ENCODE measurements around the gene ZSCAN1.
"Not testable (repeated sequence)": the region's sequence is repeated elsewhere in the genome, so short reads cannot be mapped to it uniquely, and the experiment has no call there.

ZSCAN1 gene, protein sequence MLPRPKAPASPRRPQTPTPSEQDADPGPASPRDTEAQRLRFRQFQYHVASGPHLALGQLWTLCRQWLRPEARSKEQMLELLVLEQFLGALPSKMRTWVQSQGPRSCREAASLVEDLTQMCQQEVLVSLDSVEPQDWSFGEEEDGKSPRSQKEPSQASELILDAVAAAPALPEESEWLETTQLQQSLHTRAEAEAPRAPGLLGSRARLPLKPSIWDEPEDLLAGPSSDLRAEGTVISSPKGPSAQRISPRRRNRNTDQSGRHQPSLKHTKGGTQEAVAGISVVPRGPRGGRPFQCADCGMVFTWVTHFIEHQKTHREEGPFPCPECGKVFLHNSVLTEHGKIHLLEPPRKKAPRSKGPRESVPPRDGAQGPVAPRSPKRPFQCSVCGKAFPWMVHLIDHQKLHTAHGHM

DNA sequence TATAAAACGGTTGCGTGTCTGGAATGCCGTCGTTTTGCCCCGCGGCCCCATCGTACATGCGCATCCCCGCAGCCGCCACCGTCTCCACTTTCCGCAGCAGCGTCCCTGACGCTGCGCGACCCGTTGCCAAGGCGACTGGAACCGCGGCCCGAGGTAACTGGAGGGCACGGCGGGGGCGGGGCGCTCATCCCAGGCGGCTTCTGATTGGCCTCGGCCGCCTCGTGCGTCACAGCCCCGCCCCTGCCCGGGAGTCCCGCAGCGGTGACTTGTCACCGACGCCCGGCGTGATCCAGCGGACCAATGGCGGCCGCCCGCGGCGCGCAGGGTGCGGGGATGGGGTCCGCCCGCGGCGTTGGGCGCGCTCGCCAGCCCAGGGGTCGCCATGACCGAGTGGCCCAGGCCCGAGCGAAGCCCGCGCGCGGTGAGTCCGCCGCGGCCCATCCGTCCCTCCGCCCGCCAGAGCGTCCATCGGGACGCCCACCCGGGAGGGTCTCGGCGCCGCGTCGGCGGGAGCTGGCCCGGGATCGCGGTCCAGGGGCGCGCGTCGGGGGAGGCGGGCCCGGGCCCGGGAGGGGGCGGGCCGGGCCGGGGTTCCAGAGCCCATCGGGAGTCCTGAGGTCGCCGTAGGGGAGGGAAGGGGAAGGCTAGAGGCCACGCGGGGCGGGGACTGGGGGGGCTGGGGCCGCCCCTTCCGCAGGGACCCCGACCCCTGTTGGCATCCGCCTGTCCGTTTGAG lies at the start of gene ZSCAN1:
Gene ZSCAN1, plus strand, starts transcription at position 285 of the 736 bp plus-strand sequence. CDS start 3,812 bp downstream, outside the sequence.
- DNase-seq (ENCODE audit: low read depth in 1 of 2, low spot score in 1 of 2), result peak in 1 of 2 donors; percentile 7

DNA sequence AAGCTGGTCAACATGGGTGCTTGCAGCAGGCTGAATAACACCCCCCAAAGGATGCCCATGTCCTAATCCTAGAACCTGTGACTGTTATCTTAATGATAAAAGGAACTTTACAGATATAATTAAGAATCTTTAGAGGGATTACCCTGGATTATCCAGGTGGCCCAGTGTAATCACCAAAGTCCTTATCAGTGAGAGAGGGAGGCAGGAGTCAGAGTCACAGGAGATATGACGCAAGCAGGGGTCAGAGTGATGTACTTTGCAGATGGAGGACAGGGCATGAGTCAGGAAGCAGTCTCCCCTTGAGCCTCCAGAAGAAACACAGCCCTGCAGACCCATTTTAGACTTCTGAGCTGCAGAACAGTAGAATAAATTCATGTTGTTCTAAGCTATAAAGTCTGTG lies 41.0 kb upstream of the ZSCAN1 start:
- DNase-seq (ENCODE audit: low read depth in 1 of 2, low spot score in 1 of 2), result no peak

DNA sequence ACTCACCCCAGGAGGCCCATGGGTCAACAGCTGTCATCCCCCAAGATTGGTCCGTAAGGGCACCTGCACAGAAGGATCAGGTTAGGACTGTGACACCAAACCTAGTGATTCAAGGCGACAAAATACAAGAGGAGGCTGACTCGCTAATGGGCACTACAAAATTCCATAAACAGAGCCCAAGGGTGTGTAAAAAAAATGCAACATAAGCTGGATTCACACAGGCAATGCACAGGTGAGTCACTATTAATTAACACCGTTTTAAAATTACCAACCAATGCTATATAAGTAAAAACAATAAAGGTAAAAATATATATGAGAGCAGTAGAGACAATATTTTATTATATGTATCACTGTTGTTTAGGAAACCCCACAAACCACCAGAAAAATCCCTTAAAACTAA lies 33.1 kb upstream of the ZSCAN1 start:
- no peak for DNase-seq (ENCODE audit: low read depth in 1 of 2, low spot score in 1 of 2)

DNA sequence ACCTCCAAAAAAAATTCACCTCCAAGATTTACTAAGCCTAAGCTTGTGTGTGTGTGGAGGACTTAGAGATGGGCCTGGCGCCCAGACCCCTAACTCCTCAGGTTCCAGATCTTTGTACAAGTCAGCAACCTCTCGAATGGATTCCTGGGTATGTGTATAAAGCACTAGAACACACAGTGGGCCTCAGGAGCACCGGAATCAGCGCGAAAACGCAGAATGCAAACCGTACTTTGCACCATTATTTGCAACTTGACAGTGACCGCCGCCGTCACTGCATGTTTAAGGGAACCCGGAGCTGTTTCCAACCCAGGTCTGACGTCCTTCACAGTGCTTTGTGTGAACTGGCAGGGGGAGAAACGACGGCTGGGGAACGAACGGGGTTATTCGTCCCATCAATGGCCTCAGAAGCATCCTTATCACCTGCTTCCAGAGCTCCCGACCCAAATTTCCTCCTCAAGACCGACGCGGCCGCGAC lies 31.9 kb upstream of the ZSCAN1 start:
- no peak for DNase-seq (ENCODE audit: low read depth in 1 of 2, low spot score in 1 of 2)

DNA sequence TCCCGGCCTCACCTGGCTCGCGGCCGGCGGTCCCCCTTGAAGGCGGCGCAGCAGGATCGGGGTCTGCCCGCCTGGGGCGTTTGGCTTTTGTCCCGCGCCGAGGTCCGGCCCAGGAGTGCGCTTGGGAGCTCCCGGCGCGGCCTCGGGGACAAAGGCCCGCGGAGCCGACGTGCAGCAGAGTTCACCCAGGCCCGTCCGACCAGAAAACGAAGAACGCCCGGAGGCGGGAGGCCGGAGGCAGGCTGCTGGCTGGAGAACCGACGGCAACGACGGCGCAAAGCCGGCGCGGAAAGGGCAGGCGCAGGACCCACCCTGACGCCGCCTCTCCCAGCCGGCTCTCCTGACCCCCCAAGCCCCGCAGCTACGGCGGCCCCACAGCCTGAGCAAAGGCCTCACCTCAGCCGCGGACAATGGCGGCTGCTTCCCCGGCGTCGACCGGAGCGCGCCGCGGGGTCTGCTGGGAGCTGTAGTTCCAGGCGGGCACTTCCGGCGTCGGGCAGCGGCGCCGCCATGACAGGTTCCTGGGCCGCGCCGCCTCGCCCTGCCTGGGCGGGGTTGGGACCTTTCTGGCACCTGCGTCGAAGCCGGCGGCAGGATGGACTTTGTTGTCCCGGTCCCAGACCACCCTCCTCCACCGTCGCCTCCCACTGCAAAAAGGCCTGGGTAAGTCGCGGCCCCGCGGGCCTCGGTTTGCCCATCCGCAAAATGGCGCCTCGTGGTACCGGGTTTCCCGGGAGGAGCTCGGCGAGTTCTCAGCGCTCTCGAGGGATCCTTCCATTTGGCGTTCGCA lies 31.2 kb upstream of the ZSCAN1 start, which contains the start of gene ZNF606:
Gene ZNF606, minus strand, starts transcription at position 437 of the 790 bp plus-strand sequence. CDS start 1,501 bp downstream, outside the sequence.
- peak; percentile 71 to 77 for DNase-seq (ENCODE audit: low read depth in 1 of 2, low spot score in 1 of 2)

DNA sequence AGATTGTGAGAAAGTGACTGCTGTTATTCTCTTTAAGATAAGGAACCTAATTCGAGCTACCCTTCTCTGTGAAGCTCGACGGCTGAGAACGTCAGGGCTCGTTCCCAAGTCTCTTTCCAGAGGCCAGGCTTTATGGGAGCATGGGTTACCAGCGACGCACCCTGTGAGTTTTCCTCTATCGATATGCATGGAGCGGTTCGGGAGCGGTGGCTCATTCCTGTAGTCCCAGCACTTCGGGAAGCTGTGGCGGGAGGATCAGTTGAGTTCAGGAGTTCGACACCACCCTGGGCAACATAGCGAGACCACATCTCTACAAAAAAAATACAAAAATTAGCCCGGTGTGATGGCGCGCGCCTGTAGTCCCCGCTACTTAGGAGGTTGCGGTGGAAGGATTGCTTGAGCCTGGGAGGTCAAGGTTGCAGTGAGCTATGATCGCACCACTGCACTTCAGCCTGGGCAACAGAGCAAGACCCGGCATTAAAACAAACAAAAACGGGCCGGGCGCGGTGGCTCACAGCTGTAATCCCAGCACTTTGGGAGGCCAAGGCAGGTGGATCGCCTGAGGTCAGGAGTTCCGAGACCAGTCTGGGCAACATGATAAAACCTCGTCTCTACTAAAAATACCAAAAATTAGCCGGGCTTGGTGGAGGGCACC lies 30.5 kb upstream of the ZSCAN1 start:
- DNase-seq (ENCODE audit: low read depth in 1 of 2, low spot score in 1 of 2), result no peak

DNA sequence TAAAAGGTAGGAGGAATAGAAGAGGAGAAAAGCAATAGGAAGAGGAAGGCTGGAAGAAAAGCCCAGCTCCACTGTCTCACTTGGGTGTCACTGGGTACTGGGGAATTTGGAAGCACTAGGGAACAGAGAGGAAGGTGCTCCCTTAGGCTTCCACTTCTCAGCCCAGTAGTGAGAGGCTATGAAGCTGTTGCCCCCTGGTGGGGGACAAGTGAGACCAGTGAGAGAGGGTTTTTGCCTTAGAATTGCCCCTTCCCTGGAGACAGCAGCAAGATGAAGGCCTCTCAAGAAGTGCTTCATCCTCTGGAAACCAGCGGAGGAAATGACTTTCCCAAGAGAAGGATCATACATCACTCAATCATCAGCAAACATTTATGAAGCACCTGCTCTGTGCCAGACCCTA lies 26.5 kb upstream of the ZSCAN1 start:
- no peak for DNase-seq (ENCODE audit: low read depth in 1 of 2, low spot score in 1 of 2)

DNA sequence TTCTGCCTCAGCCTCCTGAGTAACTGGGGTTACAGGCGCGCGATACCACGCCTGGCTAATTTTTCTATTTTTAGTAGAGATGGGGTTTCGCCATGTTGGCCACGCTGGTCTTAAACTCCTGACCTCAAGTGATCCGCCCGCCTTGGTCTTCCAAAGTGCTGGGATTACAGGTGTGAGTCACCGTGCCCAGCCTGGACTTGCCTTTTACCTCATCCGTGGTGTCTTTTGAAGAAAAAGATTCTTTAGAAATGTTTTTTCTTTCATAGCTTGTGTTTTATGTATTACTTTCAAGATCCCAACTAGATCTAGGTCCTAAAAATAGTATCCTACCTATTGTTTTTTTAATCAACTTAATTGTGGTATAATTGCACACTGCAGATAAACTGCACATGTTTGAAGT lies 24.9 kb upstream of the ZSCAN1 start:
- DNase-seq (ENCODE audit: low read depth in 1 of 2, low spot score in 1 of 2), result not testable (repeated sequence)

DNA sequence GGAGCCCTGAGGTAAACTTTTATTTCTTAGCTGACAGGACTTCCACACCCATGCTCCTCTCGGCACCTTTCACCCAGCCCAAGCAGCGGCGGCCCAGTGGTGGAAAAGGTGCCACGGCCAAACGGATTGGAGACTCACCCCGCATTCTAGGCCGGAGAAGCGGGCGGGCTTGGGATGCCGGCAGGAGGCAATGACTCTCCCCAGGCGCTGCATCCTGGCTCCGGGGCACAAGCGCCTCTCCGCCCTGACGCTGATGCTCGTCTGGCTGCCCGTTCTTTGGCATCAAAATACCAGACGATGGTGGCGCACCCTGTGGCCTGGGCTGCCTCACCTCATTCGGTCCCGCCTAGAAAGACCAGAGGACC lies 24.5 kb upstream of the ZSCAN1 start:
- no peak for DNase-seq (ENCODE audit: low read depth in 1 of 2, low spot score in 1 of 2)

DNA sequence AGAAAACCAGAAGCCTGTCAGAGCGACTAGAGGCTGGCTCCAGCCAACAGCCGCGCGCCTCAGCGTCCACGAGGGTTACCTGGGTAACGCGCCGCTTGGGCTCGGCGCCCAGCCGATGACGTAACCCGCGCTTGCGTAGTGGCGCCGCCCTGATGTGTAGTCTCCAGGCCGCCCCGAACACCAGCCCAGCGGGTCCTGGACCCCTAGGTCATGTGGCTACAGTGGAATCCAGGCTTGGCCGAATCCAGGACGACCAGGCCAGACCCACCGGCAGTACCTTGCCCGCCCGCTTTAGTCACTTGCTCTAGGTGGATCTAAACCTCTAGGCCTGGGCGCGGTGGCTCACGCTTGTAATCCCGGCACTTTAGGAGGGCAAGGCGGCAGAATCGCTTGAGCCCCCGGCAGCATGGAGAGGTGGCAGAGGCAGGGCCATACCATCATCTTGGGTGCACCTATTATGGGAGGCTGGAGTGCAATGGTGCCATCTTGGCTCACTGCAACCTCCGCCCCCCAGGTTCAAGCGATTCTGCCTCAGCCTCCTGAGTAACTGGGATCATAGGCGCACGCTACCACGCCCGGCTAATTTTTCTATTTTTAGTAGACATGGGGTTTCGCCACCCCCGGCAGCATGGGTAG lies 24.0 kb upstream of the ZSCAN1 start:
- peak in 1 of 2 donors; percentile 34 for DNase-seq (ENCODE audit: low read depth in 1 of 2, low spot score in 1 of 2)

DNA sequence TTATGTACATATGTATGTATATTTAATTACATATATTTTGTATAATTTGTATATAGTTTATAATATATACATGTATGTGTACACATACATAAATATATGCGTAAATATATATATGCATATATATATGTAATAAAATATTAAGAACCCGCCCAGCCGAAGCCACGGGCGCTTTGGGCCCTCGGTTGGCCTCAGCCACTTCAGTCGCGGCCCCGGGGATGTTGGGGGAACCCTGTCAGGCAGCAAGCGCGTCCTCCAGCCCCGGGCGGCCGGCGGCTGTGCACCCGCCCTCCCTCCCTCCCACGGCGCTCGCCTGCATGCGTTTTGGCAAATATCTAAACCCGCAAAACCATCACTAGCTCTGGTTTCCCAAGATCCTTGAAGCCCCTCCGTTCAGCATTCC lies 23.3 kb upstream of the ZSCAN1 start:
- no peak for DNase-seq (ENCODE audit: low read depth in 1 of 2, low spot score in 1 of 2)

DNA sequence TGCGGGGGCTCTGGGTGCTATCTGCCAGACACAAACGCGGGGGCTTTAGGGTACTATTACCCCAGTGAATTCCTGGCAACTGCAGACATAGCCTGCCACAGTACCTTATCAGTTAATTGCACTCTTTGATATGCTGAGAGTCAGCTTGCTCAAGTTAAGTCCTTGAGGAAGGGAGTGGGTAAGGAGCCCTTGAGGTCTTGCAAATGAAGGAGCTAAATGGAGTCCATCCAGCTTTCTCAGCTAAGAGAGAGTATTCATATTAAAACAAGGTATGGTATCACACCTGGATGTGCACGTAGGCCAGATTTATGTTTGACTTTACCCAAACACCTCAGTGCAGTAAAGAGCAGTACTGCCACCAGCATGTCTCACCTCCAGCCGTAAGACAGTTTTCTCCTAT lies 19.7 kb upstream of the ZSCAN1 start:
- DNase-seq (ENCODE audit: low read depth in 1 of 2, low spot score in 1 of 2), result no peak

DNA sequence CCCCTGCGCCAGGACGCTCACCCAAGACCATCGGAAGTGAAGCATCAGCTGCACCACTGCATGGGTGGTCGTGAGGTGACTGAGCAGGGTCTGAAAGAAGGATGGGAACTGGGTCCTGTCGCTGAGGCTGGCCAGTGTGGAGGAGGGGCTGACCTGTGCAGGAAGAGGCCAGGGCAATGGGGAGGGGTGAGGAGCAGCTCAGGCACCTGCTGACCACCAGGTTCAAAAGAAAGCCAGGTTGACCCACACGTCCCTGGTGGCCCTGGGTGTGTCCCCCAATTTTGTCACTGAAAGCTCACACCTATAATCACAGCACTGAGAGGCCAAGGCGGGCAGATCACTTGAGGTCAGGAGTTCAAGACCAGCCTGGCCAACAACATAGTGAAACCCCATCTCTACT lies 13.7 kb upstream of the ZSCAN1 start:
- no peak for DNase-seq (ENCODE audit: low read depth in 1 of 2, low spot score in 1 of 2)

DNA sequence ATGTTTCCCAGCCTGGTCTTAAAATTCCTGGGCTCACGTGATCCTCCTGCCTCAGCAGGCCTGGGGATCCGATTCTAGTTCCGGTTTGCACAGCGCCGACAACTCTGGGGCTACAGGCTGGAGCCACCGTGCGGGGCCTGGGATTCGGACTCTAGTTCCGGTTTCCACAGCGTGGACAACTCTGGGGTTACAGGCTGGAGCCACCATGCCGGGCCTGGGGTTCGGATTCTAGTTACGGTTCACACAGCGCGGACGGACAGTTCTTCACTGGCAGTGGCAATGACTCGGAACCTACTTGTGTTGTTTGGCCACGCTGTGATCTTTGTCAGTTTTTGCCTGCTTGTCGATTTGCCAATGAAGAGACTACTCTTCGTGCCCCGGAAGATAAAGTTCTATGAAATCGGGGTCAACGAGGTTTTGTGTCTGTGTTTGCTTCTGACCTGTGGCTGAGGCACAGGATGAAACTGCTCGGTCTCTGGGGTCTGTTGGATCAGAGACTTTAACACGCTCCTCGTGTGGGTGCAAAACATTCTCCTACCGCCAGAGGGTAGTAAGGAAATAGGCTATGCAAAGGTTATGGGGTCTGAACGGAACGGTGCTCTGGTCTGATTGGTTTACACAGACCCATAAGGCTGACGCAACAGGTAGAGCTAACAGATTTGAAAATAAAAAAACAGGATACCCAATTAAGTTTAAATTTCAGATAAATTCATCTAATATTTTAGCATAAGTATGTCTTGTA lies 12.1 kb upstream of the ZSCAN1 start:
- DNase-seq (ENCODE audit: low read depth in 1 of 2, low spot score in 1 of 2), result no peak

DNA sequence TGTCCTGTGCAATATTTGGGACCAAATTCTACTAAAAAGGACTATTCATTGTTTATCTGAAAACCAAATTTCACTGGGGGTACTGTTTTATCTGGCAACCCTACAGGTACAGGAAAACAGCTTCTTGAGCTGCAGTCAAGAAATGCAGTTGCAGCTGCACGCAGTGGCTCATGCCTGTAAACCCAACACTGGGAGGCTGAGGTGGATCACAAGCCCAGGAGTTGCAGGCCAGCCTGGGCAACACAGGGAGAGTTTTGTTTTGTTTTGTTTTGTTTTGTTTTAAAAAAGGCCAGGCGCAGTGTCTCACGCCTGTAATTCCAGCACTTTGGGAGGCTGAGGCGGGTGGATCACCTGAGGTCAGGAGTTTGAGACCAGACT lies 11.6 kb upstream of the ZSCAN1 start:
- no peak for DNase-seq (ENCODE audit: low read depth in 1 of 2, low spot score in 1 of 2)

DNA sequence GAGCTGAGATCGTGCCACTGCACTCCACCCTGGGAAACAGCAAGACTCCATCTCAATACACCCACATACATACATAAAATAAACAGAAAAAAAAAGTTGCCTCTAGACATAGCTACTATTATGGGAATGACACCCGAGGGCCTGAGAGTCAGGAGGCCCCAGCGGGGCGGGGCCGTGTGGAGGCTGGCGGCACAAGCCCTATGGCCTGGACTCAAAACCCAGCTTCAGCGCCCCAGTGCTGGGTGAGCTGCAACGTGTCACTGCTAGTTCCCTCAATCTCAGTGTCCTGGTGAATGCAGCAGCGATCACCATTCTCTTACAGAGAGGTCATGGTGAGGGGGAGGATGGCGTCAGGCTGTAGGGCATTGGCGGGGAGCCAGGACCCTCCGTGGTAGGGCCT lies 9.2 kb upstream of the ZSCAN1 start:
- no peak for DNase-seq (ENCODE audit: low read depth in 1 of 2, low spot score in 1 of 2)

DNA sequence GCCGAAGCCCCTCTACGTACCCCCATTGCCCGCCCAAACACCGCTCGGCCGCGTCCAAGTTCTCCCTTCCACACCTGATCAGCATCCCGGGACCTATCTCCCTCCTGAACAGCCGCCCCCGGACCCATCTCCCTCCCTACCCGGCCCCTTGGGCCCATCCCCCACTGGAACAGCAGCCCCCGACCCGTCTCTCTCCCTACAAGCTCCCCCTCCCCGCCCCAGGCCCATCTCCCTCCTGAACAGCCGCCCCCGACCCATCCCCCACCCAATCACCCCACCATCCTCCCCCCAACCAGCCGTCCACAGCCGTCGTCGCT lies 610 bp downstream of the ZSCAN1 start:
- no peak for DNase-seq (ENCODE audit: low read depth in 1 of 2, low spot score in 1 of 2)

DNA sequence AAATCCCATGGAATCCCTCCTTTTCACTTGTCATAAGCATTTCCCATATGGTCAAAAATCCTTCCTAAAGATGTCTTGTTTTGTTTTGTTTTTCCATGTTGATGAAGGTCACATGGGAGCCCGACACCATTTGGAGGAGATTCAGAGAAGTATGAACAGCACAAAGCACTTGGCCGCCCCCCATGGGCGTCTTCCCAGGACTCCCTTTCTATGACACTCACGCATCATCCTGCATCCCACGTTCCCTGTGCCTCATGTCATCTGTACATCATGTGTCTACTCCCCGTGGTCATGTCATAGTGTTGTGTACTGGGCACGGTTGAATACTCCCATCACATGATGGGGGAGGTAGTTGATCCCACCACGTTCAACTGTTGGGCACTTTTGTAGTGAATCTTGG lies 2.0 kb downstream of the ZSCAN1 start:
- DNase-seq (ENCODE audit: low read depth in 1 of 2, low spot score in 1 of 2), result no peak

DNA sequence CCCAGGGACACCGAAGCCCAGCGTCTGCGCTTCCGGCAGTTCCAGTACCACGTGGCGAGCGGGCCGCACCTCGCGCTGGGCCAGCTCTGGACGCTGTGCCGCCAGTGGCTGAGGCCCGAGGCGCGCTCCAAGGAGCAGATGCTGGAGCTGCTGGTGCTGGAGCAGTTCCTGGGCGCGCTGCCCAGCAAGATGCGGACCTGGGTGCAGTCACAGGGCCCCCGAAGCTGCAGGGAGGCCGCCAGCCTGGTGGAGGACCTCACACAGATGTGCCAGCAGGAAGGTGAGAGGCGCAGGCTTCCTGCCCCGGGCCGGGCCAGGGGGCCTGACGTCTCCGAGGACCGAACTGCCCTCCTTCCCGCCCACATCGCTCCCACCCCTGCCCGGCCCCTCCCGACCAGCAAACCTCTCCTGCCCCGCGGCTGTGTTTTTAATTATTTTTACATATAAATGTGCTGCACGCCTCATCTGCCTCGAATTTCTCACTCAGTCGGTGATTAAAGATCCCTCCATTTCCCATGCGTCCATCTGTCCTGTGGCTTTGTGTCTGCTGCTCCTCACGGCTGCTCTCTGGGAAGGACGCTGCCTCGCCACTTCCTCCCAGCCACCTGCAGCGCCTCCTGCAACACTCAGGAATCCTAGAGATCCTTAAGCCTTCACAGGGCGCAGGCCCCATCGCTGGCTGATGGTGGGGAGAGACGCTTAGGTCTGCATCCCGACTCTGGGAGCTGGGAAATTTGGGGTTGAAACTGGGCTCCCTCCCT lies 4.3 kb downstream of the ZSCAN1 start:
- DNase-seq (ENCODE audit: low read depth in 1 of 2, low spot score in 1 of 2), result no peak
